Stimulated activated CD8-positive, alpha-beta memory T cell treated with anti-CD3 and anti-CD28 coated beads, Interleukin-4, amount 100 ng/mL, for 24 hours (primary cell): ENCODE measurements around the gene AURKAIP1.
A peak's percentile ranks its signal among the peaks of the same experiment; 100 is the strongest.

ENCODE experiments used
- DNase-seq: peaks from one replicate; pipeline ENCODE4 v3.0.0-alpha.2; 2020; ENCODE audit warnings: low read depth

Gene AURKAIP1

DNA sequence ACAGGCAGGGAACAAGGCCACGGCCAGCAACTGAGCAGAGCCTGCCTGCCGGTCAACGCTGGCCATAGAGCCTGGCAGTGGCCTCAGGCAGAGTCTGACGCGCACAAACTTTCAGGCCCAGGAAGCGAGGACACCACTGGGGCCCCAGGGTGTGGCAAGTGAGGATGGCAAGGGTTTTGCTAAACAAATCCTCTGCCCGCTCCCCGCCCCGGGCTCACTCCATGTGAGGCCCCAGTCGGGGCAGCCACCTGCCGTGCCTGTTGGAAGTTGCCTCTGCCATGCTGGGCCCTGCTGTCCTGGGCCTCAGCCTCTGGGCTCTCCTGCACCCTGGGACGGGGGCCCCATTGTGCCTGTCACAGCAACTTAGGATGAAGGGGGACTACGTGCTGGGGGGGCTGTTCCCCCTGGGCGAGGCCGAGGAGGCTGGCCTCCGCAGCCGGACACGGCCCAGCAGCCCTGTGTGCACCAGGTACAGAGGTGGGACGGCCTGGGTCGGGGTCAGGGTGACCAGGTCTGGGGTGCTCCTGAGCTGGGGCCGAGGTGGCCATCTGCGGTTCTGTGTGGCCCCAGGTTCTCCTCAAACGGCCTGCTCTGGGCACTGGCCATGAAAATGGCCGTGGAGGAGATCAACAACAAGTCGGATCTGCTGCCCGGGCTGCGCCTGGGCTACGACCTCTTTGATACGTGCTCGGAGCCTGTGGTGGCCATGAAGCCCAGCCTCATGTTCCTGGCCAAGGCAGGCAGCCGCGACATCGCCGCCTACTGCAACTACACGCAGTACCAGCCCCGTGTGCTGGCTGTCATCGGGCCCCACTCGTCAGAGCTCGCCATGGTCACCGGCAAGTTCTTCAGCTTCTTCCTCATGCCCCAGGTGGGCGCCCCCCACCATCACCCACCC, 43.7 kb downstream of the AURKAIP1 start, which contains the start of gene TAS1R3:
Gene TAS1R3 (plus strand): TSS at position 213 of the 898 bp plus-strand sequence. CDS start 66 bp downstream, at position 279.
- DNase-seq, result no peak

DNA sequence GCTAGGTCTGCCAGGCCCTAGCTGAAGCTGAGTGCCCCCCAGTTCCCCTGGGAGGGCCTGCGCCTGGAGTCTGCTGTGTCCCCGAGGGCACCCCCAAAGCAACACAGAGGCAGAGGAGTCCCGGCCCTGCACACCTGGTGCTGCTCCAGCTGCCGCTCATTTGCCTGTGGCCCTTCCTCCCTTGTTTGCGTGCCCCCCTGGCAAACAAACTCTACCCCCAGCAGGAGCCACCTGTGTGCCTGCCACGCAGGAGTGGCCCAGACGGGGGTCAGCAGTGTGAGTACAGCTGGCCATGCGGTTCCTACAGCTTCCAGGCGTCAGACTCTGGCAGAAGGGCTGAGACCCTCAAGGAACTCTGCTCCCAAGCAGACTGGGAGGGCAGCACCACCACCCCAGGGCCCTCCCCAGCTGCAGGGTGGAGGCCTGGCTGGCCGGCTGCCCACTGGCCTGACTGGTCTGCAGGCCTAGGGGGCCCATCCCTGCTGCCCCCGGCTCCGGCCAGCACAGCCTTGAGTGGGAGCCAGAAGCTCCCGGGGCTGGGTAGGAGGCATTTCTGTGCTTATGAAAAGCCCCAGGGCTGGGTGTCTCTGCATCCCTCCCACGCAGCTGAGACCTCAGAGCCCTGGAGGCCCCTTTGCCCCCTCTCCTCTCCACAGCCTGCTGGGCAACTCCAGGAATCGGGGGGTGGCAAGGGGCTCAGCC, 44.5 kb downstream of the AURKAIP1 start:
- DNase-seq, result no peak

DNA sequence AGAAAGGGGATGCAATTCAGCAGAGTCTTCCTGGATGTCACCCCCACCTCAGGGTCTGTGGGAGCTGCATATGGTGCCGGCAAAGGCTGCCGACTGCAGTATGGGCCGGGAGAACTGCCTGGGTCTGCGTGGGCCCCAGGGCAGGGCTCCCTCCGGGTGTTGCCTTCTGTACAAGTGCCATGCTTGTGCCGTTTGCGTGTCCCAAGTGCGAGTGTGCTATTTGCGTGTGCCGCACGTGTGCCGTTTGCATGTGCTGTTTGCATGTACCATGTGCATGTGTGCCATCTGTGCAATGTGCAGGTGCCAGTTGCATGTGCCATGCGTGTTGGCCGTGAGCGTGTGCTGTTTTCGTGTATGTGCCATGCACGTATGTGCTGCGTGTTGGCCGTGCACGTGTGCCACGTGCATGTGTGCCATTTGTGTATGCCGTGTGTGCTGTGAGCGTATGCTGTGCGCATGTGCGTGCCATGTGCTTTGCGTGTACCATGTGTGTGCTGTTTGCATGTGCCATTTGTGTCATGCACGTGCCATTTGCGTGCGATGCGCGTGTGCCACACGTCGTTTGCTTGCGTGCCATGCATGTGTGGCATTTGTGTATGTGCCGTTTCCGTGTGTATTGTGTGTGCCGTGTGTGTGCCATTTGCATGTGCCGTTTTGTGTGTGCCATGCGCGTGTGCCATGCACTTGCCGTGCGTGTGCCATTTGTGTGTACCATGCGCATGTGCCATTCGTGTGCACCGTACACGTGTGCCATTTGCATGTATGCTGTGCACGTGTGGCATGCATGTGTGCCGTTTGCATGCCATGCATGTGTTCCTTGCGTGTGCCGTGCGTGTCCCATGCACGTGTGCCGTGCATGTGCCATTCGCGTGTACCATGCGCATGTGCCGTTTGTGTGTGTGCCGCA, 45.5 kb downstream of the AURKAIP1 start:
- DNase-seq, result no peak

DNA sequence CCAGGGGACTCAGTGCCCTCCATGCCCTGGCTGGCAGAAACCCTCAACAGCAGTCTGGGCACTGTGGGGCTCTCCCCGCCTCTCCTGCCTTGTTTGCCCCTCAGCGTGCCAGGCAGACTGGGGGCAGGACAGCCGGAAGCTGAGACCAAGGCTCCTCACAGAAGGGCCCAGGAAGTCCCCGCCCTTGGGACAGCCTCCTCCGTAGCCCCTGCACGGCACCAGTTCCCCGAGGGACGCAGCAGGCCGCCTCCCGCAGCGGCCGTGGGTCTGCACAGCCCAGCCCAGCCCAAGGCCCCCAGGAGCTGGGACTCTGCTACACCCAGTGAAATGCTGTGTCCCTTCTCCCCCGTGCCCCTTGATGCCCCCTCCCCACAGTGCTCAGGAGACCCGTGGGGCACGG, 46.8 kb downstream of the AURKAIP1 start:
- no peak for DNase-seq

DNA sequence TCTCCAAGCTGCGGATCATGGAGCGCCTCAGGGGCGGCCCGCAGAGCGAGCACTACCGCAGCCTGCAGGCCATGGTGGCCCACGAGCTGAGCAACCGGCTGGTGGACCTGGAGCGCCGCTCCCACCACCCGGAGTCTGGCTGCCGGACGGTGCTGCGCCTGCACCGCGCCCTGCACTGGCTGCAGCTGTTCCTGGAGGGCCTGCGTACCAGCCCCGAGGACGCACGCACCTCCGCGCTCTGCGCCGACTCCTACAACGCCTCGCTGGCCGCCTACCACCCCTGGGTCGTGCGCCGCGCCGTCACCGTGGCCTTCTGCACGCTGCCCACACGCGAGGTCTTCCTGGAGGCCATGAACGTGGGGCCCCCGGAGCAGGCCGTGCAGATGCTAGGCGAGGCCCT, 47.7 kb downstream of the AURKAIP1 start:
- DNase-seq, result no peak

DNA sequence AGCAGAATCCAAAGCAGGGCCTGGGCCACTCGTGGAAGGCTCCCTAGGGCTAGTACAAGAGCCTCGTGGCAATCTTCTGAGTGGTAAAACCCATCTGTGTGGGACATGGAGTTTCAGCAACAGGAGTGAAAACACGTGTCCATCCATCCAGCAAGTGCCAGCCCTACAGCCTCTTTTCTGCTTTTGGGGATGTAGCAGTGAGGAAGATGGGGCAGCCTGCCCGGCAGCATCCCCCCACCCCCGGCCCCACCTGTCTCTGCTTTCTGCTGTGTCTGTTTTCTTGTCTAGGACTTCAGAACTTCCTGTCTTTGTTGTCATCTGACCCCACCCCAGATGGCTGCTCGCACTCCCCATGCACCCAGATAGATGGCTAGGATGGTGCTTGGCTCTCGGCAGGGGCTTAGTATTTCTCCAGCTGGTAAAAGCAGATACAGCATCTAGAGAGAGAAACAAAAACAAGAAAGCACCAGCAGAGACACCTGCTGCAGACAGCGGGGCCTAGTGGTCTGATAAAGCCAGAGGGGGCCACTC, 48.9 kb downstream of the AURKAIP1 start:
- DNase-seq, result no peak

DNA sequence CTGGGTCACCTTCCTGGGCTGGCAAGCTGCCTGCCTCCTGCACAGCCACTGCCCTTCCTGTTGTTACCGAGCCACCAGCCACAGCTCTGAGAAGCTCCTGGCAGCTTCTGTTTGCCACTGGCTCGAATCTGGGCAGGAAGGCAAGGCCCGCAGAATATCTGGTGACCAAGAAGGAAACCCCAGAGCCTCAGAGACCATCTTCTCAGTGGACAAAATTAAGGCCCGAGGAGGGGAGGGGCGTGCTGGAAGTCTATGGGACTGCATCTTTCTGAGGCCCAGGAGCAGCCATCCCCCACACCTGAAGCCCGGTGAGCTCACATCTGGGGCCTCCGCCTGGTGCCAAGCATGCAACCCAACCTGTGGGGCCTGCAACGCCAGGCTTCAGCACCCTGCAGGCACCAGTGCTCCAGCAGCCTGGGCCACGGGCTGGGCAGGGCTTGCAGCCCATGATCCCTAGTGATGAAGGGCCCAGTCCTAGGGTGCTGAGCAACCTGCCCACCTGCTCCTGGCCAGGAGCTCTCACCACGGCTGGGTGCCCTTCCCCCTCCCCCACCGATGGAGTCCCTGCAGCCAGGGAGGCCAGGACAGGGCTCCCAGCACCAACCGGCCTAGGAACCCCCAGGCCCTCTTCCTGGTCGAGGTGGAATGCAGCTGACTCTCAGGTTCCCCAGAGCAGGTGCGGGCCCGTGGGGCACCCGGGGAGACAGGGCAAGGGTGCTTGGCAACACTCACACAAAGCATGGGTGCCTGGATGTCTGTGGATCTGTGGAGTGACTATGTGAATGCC, 49.5 kb downstream of the AURKAIP1 start:
- no peak for DNase-seq

DNA sequence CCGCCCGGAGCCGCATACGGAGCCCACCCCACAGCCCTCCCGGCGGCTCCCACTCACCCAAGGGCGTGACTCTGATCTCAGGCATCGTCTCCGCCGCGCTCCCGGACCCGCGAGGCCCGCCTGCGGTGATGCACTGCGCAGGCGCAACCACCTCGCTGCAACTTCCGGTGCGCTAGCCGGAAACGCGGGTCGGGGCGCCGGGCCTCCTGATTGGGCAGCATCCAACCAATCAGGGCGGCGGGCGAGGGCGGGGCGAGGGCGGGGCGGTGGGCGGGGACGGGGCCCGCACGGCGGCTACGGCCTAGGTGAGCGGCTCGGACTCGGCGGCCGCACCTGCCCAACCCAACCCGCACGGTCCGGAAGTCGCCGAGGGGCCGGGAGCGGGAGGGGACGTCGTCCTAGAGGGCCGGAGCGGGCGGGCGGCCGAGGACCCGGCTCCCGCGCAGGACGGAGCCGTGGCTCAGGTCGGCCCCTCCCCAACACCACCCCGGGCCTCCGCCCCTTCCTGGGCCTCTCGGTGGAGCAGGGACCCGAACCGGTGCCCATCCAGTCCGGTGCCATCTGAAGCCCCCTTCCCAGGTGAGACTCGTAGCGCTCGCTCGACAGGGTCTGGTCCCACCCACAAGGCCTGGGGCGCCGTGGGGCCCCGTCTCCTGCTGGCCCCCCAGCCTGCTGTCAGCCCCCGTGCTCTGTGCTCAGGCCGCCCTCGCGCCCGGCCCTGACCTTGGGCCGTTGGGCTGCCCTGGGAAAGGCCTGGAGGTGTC, 50.3 kb downstream of the AURKAIP1 start, which contains the start of the genes CPTP and INTS11:
Gene CPTP (plus strand): TSS at position 279 of the 764 bp plus-strand sequence. CDS start 2,109 bp downstream, outside the sequence.
Gene INTS11 (minus strand): TSS at position 137 of the 764 bp plus-strand sequence. CDS start 52 bp downstream, at position 85.
- DNase-seq, result peak; percentile 95

DNA sequence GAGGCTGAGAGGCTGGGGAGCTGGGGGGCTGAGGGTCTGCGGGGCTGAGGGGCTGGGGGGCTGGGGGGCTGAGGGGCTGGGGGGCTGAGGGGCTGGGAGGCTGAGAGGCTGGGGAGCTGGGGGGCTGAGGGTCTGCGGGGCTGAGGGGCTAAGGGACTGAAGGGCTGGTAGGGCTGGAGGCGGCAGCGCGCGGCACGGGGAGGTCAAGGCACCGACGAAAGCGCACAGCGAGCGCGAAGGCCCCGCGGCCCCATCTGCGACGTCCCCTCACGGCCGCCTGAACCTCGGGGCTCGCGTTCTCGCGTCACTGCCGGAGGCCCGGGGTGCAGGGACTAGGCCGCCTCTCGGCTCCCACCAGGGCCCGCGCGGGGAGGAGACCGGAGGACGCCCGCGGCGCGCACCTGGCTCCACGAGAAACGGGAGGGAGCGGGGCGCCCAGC, 50.9 kb downstream of the AURKAIP1 start:
- no peak for DNase-seq
